Activated naive CD8-positive, alpha-beta T cell (primary cell): ENCODE measurements around the gene ICE1.
"Not testable (repeated sequence)": the region's sequence is repeated elsewhere in the genome, so short reads cannot be mapped to it uniquely, and the experiment has no call there.

Experiments
- H3K27ac Mint-ChIP-seq: one replicate; pipeline ENCODE4 v1.8.0; 2021; ENCODE audit warnings: mixed read lengths
- H3K27me3 Mint-ChIP-seq: one replicate; pipeline ENCODE4 v1.8.0; 2021; ENCODE audit warnings: mixed read lengths
- H3K36me3 Mint-ChIP-seq: one replicate; pipeline ENCODE4 v1.8.0; 2021; ENCODE audit warnings: mixed read lengths
- H3K4me1 Mint-ChIP-seq: one replicate; pipeline ENCODE4 v1.8.0; 2021; ENCODE audit warnings: low read depth, mixed read lengths
- H3K4me3 Mint-ChIP-seq: one replicate; pipeline ENCODE4 v1.8.0; 2021; ENCODE audit warnings: mild to moderate bottlenecking, mixed read lengths
- H3K9me3 Mint-ChIP-seq: one replicate; pipeline ENCODE4 v1.8.0; 2021; ENCODE audit warnings: low read depth, mixed read lengths

The ICE1 gene

GRCh38 chr5:5387777-5388176 lies 34.7 kb upstream of the ICE1 start:
- Mint-ChIP-seq H3K36me3 (peaks cover 2% of the 10 kb centered on the region), H3K4me3 (no peak overlapping the region), H3K27ac (no peak overlapping the region), H3K4me1 (no peaks in the 10 kb centered on the region), H3K27me3 (no peaks in the 10 kb centered on the region), H3K9me3 (no peaks in the 10 kb centered on the region)

DNA sequence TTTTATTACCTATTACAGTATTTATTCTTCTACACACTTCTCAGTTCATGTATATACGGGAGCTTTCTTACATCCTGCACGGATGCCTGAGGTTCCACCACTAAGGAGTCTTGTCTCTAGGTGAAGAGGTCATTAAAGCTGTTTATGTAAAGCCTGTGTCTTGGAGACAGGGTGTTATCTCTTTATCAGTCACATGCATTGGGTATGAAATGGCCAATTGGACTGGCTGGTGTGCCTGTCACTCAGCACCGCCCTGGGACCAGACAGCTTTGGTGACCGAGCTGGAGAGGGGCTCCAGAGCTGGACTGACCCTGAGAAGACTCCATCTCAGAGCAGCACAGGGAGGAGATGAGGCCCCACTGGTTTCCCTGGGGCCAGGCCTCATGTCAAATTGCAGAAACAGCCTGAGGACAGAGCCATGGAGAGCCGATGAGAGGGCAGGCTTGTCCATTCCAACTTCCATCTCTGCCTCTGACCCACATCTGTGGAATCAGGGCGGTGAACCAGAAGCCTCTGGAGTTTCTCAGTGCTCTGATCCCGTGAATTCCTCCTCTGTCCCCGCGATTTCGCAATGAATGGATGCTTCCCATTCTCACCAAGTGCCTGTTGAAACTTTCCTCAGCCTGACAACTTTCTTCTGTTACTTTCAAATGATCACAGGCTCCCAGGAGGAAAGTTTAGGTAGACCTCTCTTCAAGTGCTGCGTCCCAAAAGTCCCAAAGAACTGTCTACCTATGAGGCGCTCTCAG lies 32.2 kb upstream of the ICE1 start:
- H3K27me3 Mint-ChIP-seq, H3K27ac Mint-ChIP-seq, H3K4me1 Mint-ChIP-seq, H3K36me3 Mint-ChIP-seq, H3K4me3 Mint-ChIP-seq, H3K9me3 Mint-ChIP-seq: not testable (repeated sequence)

GRCh38 chr5:5392504-5392903 lies 30.0 kb upstream of the ICE1 start:
- H3K4me3 Mint-ChIP-seq, H3K27me3 Mint-ChIP-seq, H3K9me3 Mint-ChIP-seq, H3K27ac Mint-ChIP-seq, H3K4me1 Mint-ChIP-seq, H3K36me3 Mint-ChIP-seq: not testable (repeated sequence)

GRCh38 chr5:5394384-5394986 lies 28.0 kb upstream of the ICE1 start:
- not testable (repeated sequence) for H3K9me3 Mint-ChIP-seq, H3K27ac Mint-ChIP-seq, H3K4me1 Mint-ChIP-seq, H3K27me3 Mint-ChIP-seq, H3K4me3 Mint-ChIP-seq, H3K36me3 Mint-ChIP-seq

- H3K4me1 Mint-ChIP-seq, H3K4me3 Mint-ChIP-seq, H3K9me3 Mint-ChIP-seq, H3K27ac Mint-ChIP-seq, H3K27me3 Mint-ChIP-seq: not testable (repeated sequence)
- H3K36me3 Mint-ChIP-seq: peaks cover 11% of the 10 kb centered on the region
These were observed 27.4 kb upstream of the ICE1 start for GRCh38 chr5:5395093-5395492.

DNA sequence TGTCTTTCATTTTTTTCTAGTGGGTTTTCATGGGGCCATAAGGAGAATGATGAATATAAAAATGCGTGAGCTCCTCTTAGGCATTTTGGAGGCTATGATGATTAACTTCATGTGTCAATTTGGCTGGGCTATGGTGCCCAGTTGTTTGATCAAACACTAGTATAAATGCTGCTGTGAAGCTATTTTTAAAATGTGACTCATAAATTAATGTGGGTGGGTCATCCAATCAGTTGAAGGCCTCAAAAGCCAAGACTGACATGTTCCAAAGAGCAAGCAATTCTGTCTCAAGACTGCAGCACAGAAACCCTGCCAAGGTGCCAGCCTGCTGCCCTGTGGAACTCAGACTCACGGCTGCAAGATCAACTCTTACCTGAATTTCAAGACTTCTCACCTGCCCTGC lies 24.4 kb upstream of the ICE1 start:
- Mint-ChIP-seq H3K4me1 (no peaks in the 10 kb centered on the region), H3K9me3 (peaks cover 6% of the 10 kb centered on the region), H3K4me3 (no peak overlapping the region), H3K27ac (no peak overlapping the region), H3K36me3 (peaks cover 13% of the 10 kb centered on the region), H3K27me3 (no peaks in the 10 kb centered on the region)

- Mint-ChIP-seq H3K9me3 (peaks cover 6% of the 10 kb centered on the region), H3K4me3 (no peak overlapping the region), H3K4me1 (no peaks in the 10 kb centered on the region), H3K36me3 (peaks cover 16% of the 10 kb centered on the region), H3K27ac (no peak overlapping the region), H3K27me3 (no peaks in the 10 kb centered on the region)
These were observed 21.4 kb upstream of the ICE1 start for GRCh38 chr5:5401095-5401494.

GRCh38 chr5:5403741-5404140 lies 18.7 kb upstream of the ICE1 start:
- no peaks in the 10 kb centered on the region for H3K27me3 Mint-ChIP-seq

DNA sequence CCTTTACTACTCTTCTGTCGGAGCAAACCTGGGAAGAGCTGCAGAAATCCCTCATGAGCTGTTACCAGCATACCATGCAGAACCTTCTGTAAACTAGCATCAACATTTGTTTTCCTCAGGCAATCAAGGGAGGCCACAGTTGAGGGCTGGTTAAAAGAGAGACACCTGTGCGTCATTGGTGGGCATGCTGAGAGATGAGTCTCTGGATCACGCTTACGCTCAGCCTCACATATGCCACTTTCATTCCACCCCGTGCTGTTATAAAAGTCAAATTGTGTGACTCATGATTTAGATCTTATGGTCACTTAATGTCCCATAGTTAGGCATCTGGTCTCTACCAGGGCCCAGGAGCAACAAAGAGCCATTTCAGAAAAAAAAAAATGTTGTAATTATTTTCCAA lies 18.1 kb upstream of the ICE1 start:
- no peaks in the 10 kb centered on the region for H3K27me3 Mint-ChIP-seq
- H3K9me3 Mint-ChIP-seq: peaks cover 6% of the 10 kb centered on the region
- no peak overlapping the region for H3K4me3 Mint-ChIP-seq
- peaks cover 14% of the 10 kb centered on the region for H3K36me3 Mint-ChIP-seq
- H3K27ac Mint-ChIP-seq: no peak overlapping the region
- no peaks in the 10 kb centered on the region for H3K4me1 Mint-ChIP-seq

More at GRCh38 chr5:5403741-5404140, 18.7 kb upstream of the ICE1 start:
- H3K36me3 Mint-ChIP-seq: peaks cover 15% of the 10 kb centered on the region
- no peak overlapping the region for H3K27ac Mint-ChIP-seq
- no peaks in the 10 kb centered on the region for H3K4me1 Mint-ChIP-seq
- H3K4me3 Mint-ChIP-seq: no peak overlapping the region
- peaks cover 6% of the 10 kb centered on the region for H3K9me3 Mint-ChIP-seq

DNA sequence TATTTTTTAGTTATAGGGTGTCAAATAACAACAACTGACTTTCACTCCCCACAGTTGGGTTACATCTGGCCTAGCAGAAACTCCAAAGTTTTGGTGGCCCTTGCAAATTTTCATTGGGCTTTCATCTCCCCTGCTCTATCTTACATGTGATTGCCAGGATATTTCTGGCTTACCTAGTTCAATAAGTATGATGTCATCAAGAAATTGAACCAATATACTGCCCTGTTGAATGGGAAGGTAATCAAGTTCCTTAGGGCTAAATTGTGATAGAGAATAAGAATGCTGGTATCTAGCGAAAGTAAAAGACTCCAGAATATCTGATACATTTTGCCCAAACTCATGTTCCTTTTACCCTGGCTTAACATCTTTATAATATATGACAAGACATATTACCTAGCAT lies 17.0 kb upstream of the ICE1 start:
- no peak overlapping the region for H3K4me3 Mint-ChIP-seq
- no peak overlapping the region for H3K27ac Mint-ChIP-seq
- H3K4me1 Mint-ChIP-seq: no peaks in the 10 kb centered on the region
- peaks cover 12% of the 10 kb centered on the region for H3K36me3 Mint-ChIP-seq
- H3K27me3 Mint-ChIP-seq: no peaks in the 10 kb centered on the region
- H3K9me3 Mint-ChIP-seq: no peaks in the 10 kb centered on the region

GRCh38 chr5:5407924-5408323 lies 14.6 kb upstream of the ICE1 start:
- no peaks in the 10 kb centered on the region for H3K9me3 Mint-ChIP-seq
- no peaks in the 10 kb centered on the region for H3K4me1 Mint-ChIP-seq
- H3K36me3 Mint-ChIP-seq: peaks cover 19% of the 10 kb centered on the region
- H3K27me3 Mint-ChIP-seq: no peaks in the 10 kb centered on the region
- no peak overlapping the region for H3K27ac Mint-ChIP-seq
- no peak overlapping the region for H3K4me3 Mint-ChIP-seq

DNA sequence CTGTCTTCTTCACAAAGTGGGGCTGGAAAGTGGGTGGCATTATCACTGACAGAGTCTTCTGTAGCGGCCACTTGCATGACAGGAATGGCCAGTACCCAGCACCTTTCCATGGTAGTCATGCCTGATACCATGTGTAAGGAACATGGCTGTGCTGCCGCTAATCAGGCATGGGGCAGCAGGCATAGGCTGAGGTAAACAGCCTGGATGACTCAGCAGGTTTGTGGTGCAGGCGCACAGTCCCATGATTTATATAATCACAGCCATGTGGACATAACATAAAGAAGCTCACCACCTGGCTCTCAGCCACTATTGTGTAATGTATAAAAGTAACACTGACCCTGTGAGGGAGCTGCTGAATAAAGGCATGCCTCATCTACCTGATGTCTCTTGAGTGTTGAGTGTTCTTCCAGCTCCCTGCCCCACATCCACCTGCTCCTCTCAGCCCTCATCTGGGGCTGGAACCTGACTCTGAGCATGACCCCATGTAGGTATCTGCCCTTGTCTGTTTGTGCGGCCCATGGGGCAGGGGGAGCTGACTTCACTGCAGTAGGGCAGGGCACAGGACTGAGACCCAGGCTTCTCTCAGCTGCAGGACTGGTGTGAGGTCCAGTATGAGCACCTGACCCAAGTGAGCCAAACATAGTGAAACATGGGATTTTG lies 13.2 kb upstream of the ICE1 start:
- Mint-ChIP-seq H3K36me3 (peaks cover 25% of the 10 kb centered on the region), H3K4me3 (no peak overlapping the region), H3K4me1 (no peaks in the 10 kb centered on the region), H3K27ac (no peak overlapping the region), H3K9me3 (no peaks in the 10 kb centered on the region), H3K27me3 (no peaks in the 10 kb centered on the region)

GRCh38 chr5:5413856-5414255 lies 8.6 kb upstream of the ICE1 start:
- not testable (repeated sequence) for H3K4me3 Mint-ChIP-seq, H3K9me3 Mint-ChIP-seq, H3K27me3 Mint-ChIP-seq, H3K27ac Mint-ChIP-seq, H3K4me1 Mint-ChIP-seq
- H3K36me3 Mint-ChIP-seq: peaks cover 29% of the 10 kb centered on the region

DNA sequence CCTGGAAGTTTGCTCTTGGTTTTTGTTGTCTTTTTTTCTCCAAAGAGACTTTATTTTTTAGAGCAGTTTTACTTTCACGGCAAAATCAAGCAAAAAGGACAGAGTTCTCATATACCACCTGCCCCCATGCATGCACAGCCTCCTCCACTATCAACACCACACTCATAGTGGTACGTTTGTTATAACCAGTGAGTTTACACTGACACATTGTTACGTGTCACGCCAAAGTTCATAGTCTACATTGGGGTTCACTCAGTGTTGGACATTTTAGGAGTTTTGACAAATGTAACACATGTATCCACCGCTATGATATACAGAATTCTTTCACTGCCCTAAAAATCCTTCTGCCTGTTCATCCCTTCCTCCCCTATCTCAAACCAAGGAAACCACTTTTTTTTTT lies 7.5 kb upstream of the ICE1 start:
- Mint-ChIP-seq H3K27ac (no peak overlapping the region), H3K4me1 (peaks cover 4% of the 10 kb centered on the region), H3K36me3 (peaks cover 28% of the 10 kb centered on the region), H3K4me3 (no peak overlapping the region), H3K9me3 (no peaks in the 10 kb centered on the region), H3K27me3 (no peaks in the 10 kb centered on the region)

- H3K9me3 Mint-ChIP-seq: no peaks in the 10 kb centered on the region
- H3K4me1 Mint-ChIP-seq: peaks cover 18% of the 10 kb centered on the region
- peaks cover 16% of the 10 kb centered on the region for H3K36me3 Mint-ChIP-seq
- H3K4me3 Mint-ChIP-seq: no peak overlapping the region
- no peak overlapping the region for H3K27ac Mint-ChIP-seq
- no peaks in the 10 kb centered on the region for H3K27me3 Mint-ChIP-seq
These were observed 5.7 kb upstream of the ICE1 start for GRCh38 chr5:5416733-5417132.

GRCh38 chr5:5418006-5418405 lies 4.5 kb upstream of the ICE1 start:
- Mint-ChIP-seq H3K4me1 (peaks cover 19% of the 10 kb centered on the region), H3K27me3 (no peaks in the 10 kb centered on the region), H3K9me3 (no peaks in the 10 kb centered on the region), H3K36me3 (peaks cover 15% of the 10 kb centered on the region), H3K4me3 (no peak overlapping the region), H3K27ac (no peak overlapping the region)
